Measurements from ENCODE around the gene ADRB2.
"Not testable (repeated sequence)": the region's sequence is repeated elsewhere in the genome, so short reads cannot be mapped to it uniquely, and the experiment has no call there.

ADRB2 gene

DNA sequence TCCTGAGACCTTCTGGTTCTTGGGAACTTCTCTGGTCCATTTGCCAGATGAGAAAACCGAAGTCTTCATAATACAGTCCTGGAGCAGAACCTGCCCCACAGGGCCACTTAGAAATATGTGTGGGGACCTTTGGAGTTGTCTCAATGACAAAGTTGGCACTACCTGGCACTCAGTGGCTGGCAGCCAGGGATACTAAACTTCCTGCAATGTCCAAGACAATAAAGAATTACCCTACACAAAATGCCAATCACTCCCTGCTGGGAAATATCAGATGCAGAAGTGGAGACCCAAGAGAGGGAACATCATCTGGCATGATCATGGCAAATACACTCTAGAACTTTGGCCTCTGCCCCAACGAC, 29.6 kb downstream of the ADRB2 start:
- DNase-seq (ENCODE audit: low read depth), result no peak

DNA sequence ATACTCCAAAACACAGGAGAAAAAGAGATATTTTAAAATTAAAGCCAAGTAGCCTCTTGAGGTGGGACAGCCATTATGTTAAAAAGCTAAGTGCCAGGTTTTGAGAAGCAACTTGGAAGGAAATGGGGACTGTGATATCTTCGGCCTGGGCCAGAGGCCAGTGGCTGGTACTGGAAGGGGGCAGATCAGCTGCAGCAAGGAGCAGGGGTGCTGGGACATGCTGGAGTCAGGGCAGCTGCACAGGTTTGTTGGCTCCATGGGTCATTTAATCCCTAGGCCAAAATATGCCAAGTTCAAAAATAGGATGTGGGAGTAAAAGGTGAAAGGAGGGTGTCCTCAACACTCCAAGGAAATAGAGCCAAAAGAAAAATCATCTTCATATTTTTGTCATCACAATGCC, 30.0 kb downstream of the ADRB2 start:
- no peak for DNase-seq (ENCODE audit: low read depth)

DNA sequence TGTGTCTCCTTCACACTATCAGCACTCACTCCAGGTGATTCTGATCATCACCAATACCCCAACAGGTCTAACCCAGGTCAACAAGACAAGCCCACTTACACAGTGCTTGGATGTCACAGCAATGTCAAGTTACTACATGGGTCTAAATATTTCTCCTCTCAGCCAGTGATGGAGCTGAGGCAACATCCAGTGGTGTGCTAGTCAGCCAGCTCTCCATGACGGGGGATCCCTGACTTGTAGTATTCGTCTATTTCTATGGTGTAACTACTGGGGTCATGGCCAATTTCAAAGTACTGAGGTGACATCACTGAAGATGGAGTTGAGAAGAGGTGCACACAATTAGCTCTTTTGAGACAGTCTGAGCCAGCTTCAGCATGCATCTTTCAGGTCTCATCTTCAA, 31.1 kb downstream of the ADRB2 start:
- no peak for DNase-seq (ENCODE audit: low read depth)

DNA sequence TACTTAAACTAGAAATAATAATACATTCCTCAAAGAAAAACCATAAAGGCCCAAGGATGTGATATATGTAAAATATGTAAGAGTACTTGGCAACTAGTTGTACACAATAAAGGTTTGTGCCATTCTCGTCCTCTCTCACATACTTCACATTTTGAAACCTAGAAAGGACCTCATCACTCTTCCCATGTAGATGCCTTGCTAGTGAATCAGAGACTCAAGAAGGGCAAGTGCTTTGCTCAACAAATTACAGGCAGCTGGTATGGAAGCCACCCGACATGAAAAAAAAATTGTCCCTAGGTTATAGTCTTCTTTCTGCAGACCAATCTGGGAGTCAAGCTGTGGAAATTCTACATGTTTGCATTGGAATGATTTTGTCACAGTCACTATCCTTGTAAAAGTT, 31.7 kb downstream of the ADRB2 start:
- no peak for DNase-seq (ENCODE audit: low read depth)

DNA sequence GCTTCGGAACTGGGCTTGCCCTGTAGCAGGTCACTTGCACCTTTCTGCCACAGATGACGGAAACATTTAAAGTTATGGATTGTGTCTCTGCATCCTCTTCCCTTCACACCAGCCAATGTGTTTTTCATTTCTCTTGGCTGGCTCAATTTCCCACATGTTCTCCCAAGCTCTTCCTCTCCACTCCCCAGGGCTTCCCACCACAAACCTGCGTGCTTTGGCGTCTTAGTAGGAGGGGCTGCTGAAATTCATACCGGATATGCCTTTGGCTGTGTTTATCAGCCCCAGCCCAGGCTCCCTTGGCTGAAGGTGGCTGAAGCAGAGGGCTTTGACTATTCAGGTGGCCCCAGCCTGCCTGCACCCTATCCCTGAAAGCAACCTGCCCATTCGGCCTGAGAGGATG, 32.1 kb downstream of the ADRB2 start:
- no peak for DNase-seq (ENCODE audit: low read depth)

DNA sequence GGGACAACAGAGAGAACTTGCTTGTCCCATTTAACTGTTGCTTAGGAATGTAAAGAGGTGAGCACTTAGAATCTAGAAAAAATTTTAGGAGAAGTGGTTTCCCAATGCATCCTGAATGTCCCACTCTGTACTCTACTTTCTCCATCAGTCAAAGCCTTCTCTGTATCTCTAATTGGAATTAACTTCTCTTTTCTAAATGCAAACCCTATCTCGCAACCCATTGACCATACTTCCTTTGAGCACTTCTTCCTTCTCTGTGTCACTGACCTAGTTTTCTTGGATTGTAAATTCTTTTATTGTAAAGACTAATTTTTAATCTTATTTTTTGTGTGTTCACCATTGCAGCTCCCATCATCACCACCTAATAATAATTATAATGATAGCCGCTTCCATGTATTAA, 33.3 kb downstream of the ADRB2 start:
- no peak for DNase-seq (ENCODE audit: low read depth)

DNA sequence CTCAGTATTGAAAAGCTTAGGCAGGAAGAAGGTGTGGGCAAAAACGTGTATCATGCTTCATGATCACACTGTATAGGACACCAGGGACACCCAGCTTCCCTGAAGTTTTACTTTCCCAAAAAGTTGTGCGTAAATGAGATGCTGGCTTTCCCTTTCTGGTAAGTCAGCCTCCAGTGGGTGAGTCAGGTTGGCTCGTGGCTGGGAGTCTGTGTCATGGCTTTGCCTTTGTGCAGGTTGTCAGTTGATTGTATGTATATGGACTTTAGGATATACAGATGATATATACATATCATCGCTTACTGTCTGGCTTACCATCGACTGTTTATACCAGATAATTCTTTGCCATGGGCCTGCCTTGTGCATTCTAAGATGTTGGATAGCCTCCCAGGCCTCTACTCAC, 34.2 kb downstream of the ADRB2 start:
- no peak for DNase-seq (ENCODE audit: low read depth)

DNA sequence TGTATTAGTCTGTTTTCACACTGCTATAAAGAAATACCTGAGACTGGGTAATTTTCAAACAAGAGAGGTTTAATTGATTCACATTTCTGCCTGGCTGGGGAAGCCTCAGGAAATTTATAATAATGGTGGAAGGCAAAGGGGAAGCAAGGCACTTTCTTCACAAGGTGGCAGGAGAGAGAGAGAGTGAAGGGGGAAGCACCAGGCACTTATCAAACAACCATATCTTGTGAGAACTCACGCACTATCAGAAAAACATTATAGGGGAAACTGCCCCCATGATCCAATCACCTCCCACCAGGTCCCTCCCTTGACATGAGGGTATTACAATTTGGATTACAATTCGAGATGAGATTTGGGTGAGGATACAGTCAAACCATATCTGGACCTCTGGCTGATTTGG, 34.7 kb downstream of the ADRB2 start:
- no peak for DNase-seq (ENCODE audit: low read depth)

DNA sequence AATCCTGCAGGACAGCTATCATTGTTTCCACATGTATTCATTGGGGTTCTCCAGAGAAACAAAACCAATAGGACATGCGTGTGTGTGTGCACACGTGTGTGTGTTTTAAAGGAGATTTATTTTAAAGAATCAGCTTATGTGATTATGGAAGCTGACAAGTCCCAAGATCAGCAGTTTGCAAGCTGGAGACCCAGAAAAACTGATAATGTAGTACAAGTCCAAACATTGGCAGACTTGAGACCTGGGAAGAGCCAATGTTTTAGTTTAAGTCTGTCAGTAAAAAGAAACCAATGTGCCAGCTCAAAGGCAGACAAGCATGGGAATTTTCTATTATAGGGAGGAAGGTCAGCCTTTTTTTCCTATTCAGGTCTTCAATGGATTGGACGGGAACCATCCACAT, 35.3 kb downstream of the ADRB2 start:
- DNase-seq (ENCODE audit: low read depth), result no peak

DNA sequence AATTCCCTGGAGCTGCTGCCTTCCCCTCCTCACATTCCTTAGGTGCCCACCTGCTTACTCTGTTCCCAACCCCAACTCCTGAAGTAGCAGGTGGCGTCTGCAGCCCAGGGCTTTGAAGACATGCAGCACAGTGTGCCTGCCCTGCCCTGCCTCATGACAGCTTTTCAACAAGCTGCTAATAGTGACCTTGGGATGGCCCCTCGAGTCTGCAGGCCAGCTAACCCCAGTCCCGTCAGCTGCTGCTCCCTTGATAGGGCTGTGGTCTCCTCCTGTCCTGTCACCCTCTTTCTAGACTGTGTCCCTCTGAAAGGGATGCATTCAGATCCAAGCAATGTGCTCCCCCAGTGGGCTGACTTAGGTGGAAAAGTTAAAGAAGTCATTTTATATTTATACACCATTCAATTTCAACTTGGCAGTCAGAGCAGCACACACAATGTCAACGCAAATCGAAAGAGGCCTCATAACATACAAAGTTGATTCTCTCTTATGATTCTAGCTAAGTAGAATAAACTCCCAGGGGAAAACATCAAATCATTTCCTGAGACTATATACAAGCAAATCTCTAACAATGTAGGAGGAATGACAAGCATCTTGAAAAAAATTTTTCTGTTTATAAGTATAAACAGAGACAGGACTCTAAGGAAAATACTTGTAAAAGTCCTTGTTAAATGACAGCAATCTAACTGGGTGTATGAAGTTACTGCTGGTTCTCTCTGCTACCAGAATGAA, 37.9 kb downstream of the ADRB2 start:
- DNase-seq (ENCODE audit: low read depth), result no peak

DNA sequence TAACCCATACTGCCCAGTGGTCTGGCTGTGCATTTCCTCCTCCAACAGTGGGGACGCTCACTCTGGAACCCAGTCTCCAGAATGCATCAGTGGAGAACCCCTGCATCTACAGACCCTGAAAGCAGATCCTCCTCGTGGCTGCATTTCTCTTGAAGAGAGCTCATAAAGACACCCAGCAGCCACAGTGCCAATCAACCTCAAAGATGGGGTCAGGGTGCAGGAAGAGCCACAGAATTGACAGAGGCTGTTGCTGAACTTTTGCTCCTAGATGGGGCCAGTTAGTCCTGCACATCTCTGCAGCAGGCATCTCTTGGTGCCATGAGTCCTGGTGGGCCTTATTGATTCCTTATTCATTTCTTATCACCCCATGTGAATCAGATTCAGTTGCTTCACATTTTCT, 39.6 kb downstream of the ADRB2 start:
- DNase-seq (ENCODE audit: low read depth), result no peak

DNA sequence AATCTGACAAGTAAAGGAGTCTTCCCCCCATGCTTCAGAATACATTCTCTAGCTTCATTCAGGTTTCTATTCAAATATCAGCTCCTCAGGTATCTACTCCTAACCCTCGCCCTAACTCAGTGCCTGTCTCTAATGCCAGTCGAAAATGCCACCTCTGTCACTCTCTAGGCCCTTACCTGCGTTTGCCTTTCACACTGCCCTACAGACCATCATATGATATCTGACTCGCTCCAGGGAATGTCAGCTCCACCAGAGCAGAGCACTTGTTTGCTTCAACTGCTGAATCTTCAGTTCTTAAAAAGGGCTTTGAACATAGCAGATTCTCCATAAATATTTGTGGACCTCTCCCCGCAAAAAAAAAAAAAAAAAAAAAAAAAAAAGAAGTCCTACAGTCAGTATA, 46.7 kb downstream of the ADRB2 start:
- no peak for DNase-seq (ENCODE audit: low read depth)

DNA sequence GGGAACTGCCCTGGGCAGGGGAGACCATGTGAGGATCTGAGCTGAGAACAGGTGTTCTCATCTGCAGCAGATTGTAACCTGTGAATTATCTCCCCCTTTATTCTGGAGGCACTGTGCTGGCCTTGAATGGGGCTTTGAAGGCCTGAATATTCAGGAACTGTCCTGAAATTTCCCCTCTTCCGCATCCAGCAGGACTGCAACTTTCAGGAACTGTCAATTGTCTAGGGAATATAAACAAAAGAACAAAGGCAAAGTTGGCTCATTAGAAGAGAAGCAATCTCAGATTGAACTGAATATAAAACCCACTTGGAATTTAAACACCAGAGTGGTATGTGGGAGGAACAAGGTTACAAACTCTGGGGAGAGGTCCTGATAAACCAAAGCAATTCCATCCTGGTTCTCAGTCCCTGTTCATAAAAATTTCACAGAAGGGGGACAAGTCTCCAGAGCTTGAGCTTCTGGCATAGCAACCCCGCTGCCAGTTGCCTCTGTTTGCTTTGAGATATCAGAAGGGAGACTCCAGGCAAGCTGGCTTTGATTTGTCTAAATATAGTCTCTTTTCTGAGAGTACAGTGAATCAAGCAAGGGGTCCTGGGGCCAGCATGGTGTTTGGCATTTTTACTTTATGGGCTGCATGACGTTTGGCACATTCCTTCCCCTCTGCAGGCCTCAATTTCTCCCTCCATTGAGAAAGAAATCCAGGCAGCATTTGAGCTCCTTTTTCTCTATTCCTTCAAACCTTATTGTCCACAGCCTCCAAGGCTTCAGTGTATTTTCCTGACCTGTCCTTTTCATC, 47.5 kb downstream of the ADRB2 start:
- DNase-seq (ENCODE audit: low read depth), result no peak

DNA sequence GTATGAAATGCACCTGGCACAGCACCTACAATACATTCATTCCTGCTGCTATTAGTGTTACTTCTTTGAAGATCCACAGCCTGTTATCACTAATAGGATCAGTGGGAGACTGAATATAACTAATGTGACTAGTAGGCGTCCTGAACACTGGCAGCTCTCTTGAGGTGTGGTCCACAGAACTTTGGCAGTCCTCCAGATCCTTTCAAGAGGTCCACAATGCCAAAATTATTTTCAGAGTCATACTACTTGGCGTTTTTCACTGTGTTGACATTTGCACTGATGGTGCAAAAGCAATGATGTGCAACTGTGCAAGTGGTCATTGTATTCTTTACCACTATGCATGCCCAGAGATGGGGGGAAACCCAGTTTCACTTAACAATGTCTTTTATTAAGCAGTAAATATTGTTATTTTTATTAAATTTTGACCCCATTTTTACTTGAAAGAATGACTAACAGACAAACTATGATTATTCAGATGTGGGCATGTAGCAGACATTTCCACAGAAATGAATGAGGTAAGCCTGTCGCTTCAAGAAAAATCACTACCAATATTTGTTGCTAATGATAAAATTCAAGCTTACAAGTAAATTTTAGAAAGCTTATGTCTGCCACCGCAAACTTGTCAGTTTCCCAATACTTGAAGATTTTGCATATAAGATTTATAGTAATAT, 48.9 kb downstream of the ADRB2 start:
- DNase-seq (ENCODE audit: low read depth), result no peak

DNA sequence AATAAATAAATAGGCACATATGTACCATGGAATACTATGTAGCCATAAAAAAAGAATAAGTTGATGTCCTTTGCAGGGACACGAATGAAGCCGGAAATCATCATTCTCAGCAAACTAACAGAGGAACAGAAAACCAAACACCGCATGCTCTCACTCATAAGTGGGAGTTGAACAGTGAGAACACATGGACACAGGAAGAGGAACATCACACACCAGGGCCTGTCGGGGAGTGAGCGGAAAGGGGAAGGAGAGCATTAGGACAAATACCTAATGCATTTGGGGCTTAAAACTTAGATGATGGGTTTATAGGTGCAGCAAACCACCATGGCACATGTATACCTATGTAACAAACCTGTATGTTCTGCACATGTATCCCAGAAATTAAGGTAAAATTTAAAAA, 51.0 kb downstream of the ADRB2 start:
- not testable (repeated sequence) for DNase-seq (ENCODE audit: low read depth)
